Sigmoid colon (tissue), 7 donors: ENCODE results near the gene FSTL4. TPM values are rescaled to one million over a fixed set of nuclear protein-coding genes. Genes with fewer than 3 reads are reported as not detected.

Experiments used
- DNase-seq: peaks from one replicate; pipeline ENCODE4 v3.0.0-alpha.2; 2019
- H3K27ac ChIP-seq, 4 donors: fragments of 200-600 bp; sonication (generic); one replicate each; pipeline ENCODE4 v1.5.1; 2016 to 2019; ENCODE audit warnings: mild to moderate bottlenecking in 1 of 4
- H3K27me3 ChIP-seq, 3 donors: fragments of 200-600 bp; sonication (generic); one replicate each; pipeline ENCODE4 v1.5.1; 2019; ENCODE audit warnings: mild to moderate bottlenecking in 1 of 3
- H3K36me3 ChIP-seq, 4 donors: fragments of 200-600 bp; sonication (generic); one replicate each; pipeline ENCODE4 v1.5.1; 2016 to 2019
- H3K4me1 ChIP-seq, 4 donors: fragments of 200-600 bp; sonication (generic); one replicate each; pipeline ENCODE4 v1.5.1; 2017 to 2019
- H3K4me3 ChIP-seq, 4 donors: fragments of 200-600 bp; sonication (generic); one replicate each; pipeline ENCODE4 v1.5.1; 2017 to 2019; ENCODE audit warnings: mild to moderate bottlenecking in 2 of 4, moderate library complexity in 1 of 4
- H3K9me3 ChIP-seq, 4 donors: fragments of 200-600 bp in 3 of 4; sonication (generic) in 3 of 4; one replicate each; pipeline versions ENCODE4 v1.5.1 to v1.6.1; 2013 to 2019
- CTCF ChIP-seq, 4 experiments: fragments of 450-650 bp in 3 of 4; fragments of 200-600 bp in 1 of 4; IDR thresholded peaks; one replicate each; pipeline ENCODE4 v1.5.1; 2016 to 2019; ENCODE audit warnings: antibody characterized with exemption in 4 of 4, mild to moderate bottlenecking in 3 of 4, moderate library complexity in 2 of 4
- EP300 ChIP-seq, 4 donors: sonication (generic); formaldehyde crosslinking; IDR thresholded peaks; one replicate each; pipeline ENCODE4 v1.6.1; 2017; ENCODE audit warnings: antibody characterized with exemption in 4 of 4
- POLR2A ChIP-seq, 2 donors: fragments of 450-650 bp; IDR thresholded peaks; one replicate each; pipeline ENCODE4 v1.6.1; 2016; ENCODE audit warnings: antibody characterized with exemption in 2 of 2, mild to moderate bottlenecking in 2 of 2, moderate library complexity in 2 of 2
- POLR2AphosphoS5 ChIP-seq, 4 donors: sonication (generic); formaldehyde crosslinking; IDR thresholded peaks; one replicate each; pipeline ENCODE4 v1.6.1; 2017; ENCODE audit warnings: antibody characterized with exemption in 4 of 4
- WGBS, 2 donors: extraction: QIAGEN DNeasy Blood & Tissue Kit; methylation state at CpG; one replicate each; pipeline ENCODE4 v1.1.7; 2013; 5-methylcytosine and 5-hydroxymethylcytosine counted together
- intact Hi-C: fragments of 100-400 bp; cut with DNase I; formaldehyde crosslinking; loops from one replicate; pipeline ENCODE4 v1.15.1; 2023
- polyA plus RNA-seq, 3 donors: library from polyadenylated mRNA; stranded (reverse); fragments of 200-250 nt; gene quantifications; one replicate each; pipeline ENCODE4 v1.2.3, GENCODE V29; 2013
- total RNA-seq, 4 donors: library from RNA; depleted of rRNA; stranded (reverse); fragments of >200 nt; gene quantifications; one replicate each; pipeline ENCODE4 v1.1.0, GENCODE V29; 2016
- donor health status: healthy with polysubstance abuse.
- donor health status: Bipolar disorder and iron deficiency.
- donor health status: healthy.

The FSTL4 gene
- total and polyA plus RNA-seq, 7 donors, result 0.23 to 0.45 (median 0.28) TPM; not detected in 4

- no peaks in the 10 kb centered on the region for H3K27me3 ChIP-seq
- no peaks in the 10 kb centered on the region for H3K4me1 ChIP-seq
- H3K27ac ChIP-seq, result no peak overlapping the region
- DNase-seq, result no peak
- no peaks in the 10 kb centered on the region for H3K36me3 ChIP-seq
- 86 to 88% methylated on average over 3 of the region's 3 CpGs for WGBS, 2 donors
- H3K4me3 ChIP-seq, result no peak overlapping the region
- no peaks in the 10 kb centered on the region for H3K9me3 ChIP-seq
- TF ChIP-seq POLR2A (IDR thresholded peaks at IDR 0.05) (no peak), EP300 (IDR thresholded peaks at IDR 0.05) (no peak), CTCF (IDR thresholded peaks at IDR 0.05) (no peak), POLR2AphosphoS5 (IDR thresholded peaks at IDR 0.05) (no peak)
- intact Hi-C loops, result no loop called here
Observed at GRCh38 chr5:133284306-133284705, 328.0 kb downstream of the FSTL4 start.

- no peaks in the 10 kb centered on the region for H3K27me3 ChIP-seq
- no peak for TF ChIP-seq POLR2AphosphoS5 (IDR thresholded peaks at IDR 0.05)
- no peak for TF ChIP-seq POLR2A (IDR thresholded peaks at IDR 0.05)
- TF ChIP-seq CTCF (IDR thresholded peaks at IDR 0.05), result no peak
- TF ChIP-seq EP300 (IDR thresholded peaks at IDR 0.05), result no peak
- intact Hi-C loops, result no loop called here
- DNase-seq, result no peak
- no peaks in the 10 kb centered on the region for H3K36me3 ChIP-seq
- no peaks in the 10 kb centered on the region for H3K4me1 ChIP-seq
- H3K27ac ChIP-seq, result no peak overlapping the region
- H3K9me3 ChIP-seq, result no peaks in the 10 kb centered on the region
- H3K4me3 ChIP-seq, result no peak overlapping the region
- WGBS, 2 donors, result 44 to 75% methylated on average over 4 of the region's 4 CpGs
Observed at GRCh38 chr5:133278317-133278716, 334.0 kb downstream of the FSTL4 start.

- no peaks in the 10 kb centered on the region for H3K36me3 ChIP-seq
- H3K4me3 ChIP-seq, result no peak overlapping the region
- WGBS, 2 donors, result 93% methylated on average over 8 of the region's 8 CpGs
- DNase-seq, result no peak
- H3K27me3 ChIP-seq, result no peaks in the 10 kb centered on the region
- intact Hi-C loops, result no loop called here
- TF ChIP-seq EP300 (IDR thresholded peaks at IDR 0.05) (no peak), POLR2A (IDR thresholded peaks at IDR 0.05) (no peak), POLR2AphosphoS5 (IDR thresholded peaks at IDR 0.05) (no peak), CTCF (IDR thresholded peaks at IDR 0.05) (no peak)
- no peaks in the 10 kb centered on the region for H3K9me3 ChIP-seq
- H3K27ac ChIP-seq, result no peak overlapping the region
- no peaks in the 10 kb centered on the region for H3K4me1 ChIP-seq
Observed at GRCh38 chr5:133277744-133278143, 334.6 kb downstream of the FSTL4 start.

- no peak overlapping the region for H3K27ac ChIP-seq
- no peak for DNase-seq
- TF ChIP-seq POLR2A (IDR thresholded peaks at IDR 0.05) (no peak), POLR2AphosphoS5 (IDR thresholded peaks at IDR 0.05) (no peak), CTCF (IDR thresholded peaks at IDR 0.05) (no peak), EP300 (IDR thresholded peaks at IDR 0.05) (no peak)
Observed at GRCh38 chr5:133276171-133276570, 336.2 kb downstream of the FSTL4 start.

GRCh38 chr5:133275631-133276030, 336.7 kb downstream of the FSTL4 start:
- H3K27me3 ChIP-seq, result no peaks in the 10 kb centered on the region
- H3K4me1 ChIP-seq, result no peaks in the 10 kb centered on the region
- DNase-seq, result no peak
- no peak for TF ChIP-seq POLR2A (IDR thresholded peaks at IDR 0.05)
- TF ChIP-seq CTCF (IDR thresholded peaks at IDR 0.05), result no peak
- TF ChIP-seq POLR2AphosphoS5 (IDR thresholded peaks at IDR 0.05), result no peak
- TF ChIP-seq EP300 (IDR thresholded peaks at IDR 0.05), result no peak
- 93 to 94% methylated on average over 7 of the region's 7 CpGs for WGBS, 2 donors
- intact Hi-C loops, result no loop called here
- no peak overlapping the region for H3K4me3 ChIP-seq
- H3K36me3 ChIP-seq, result no peaks in the 10 kb centered on the region
- no peak overlapping the region for H3K27ac ChIP-seq
- H3K9me3 ChIP-seq, result no peaks in the 10 kb centered on the region

More at GRCh38 chr5:133276171-133276570, 336.2 kb downstream of the FSTL4 start:
- H3K4me3 ChIP-seq, result no peak overlapping the region
- no peaks in the 10 kb centered on the region for H3K4me1 ChIP-seq
- no peaks in the 10 kb centered on the region for H3K36me3 ChIP-seq
- intact Hi-C loops, result no loop called here
- no peaks in the 10 kb centered on the region for H3K27me3 ChIP-seq
- no peaks in the 10 kb centered on the region for H3K9me3 ChIP-seq
- 87 to 89% methylated on average over 4 of the region's 4 CpGs for WGBS, 2 donors
